H7 (cell line): ENCODE measurements around the gene KCTD17. TPM values are rescaled to one million over a fixed set of nuclear protein-coding genes. Genes with fewer than 3 reads are reported as not detected.
A peak's percentile ranks its signal among the peaks of the same experiment; 100 is the strongest.

Source experiments
- DNase-seq: peaks from one replicate; pipeline ENCODE4 v3.0.0; 2012
- H3K27me3 ChIP-seq: 2 replicates; pipeline ENCODE4 v1.6.0; 2011; ENCODE audit warnings: mild to moderate bottlenecking, low read length; ENCODE audit not compliant: control insufficient read depth, insufficient read depth
- H3K36me3 ChIP-seq: replicated peaks from 2 replicates; pipeline ENCODE4 v1.5.1; 2011; ENCODE audit warnings: low read length; ENCODE audit not compliant: control insufficient read depth, insufficient read depth
- H3K4me3 ChIP-seq: 2 replicates; pipeline ENCODE4 v1.5.1; 2011; ENCODE audit warnings: low read depth, mild to moderate bottlenecking, control low read depth, low read length, moderate library complexity; ENCODE audit not compliant: insufficient read depth
- total RNA-seq: library from RNA; depleted of rRNA; stranded (reverse); fragments of >200 nt; shearing (Covaris generic); gene quantifications from 2 replicates; pipeline ENCODE4 v1.2.3, GENCODE V29; 2014

The KCTD17 gene
- total RNA-seq, 1 experiment from 2014 or later: 31.1 TPM

- no peak for DNase-seq
- Histone ChIP-seq H3K4me3 (no peak overlapping the region), H3K27me3 (peaks cover 2% of the 10 kb centered on the region), H3K36me3 (no peaks in the 10 kb centered on the region)
Observed at GRCh38 chr22:37082251-37082873, 30.8 kb downstream of the KCTD17 start.

DNA sequence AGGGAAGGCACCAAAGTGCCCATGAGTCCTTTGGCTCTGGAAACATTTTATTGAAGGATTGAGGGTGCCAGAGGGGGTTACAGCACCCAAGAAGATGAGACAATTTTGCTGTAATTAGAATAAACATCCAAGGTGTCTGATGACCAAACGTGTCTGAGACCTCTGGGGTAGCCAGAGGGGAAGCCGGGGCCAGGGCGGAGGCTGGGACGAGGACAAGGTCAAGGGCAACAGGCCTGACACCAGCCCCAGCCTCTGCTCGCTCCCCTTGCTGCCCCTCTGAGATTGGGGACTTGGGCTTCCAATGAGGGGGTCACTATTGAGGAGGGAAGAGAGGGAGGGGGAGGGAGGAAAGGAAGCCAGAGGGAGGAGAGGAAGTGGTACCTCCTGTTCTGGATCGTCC lies 32.4 kb downstream of the KCTD17 start:
- H3K36me3 ChIP-seq: no peaks in the 10 kb centered on the region
- peaks cover 2% of the 10 kb centered on the region; the same call in 1 of the 2 replicates for H3K27me3 ChIP-seq
- no peak for DNase-seq
- H3K4me3 ChIP-seq: no peak overlapping the region

GRCh38 chr22:37084385-37084784 lies 32.8 kb downstream of the KCTD17 start:
- DNase-seq: no peak
- no peaks in the 10 kb centered on the region for H3K36me3 ChIP-seq
- H3K27me3 ChIP-seq: no peaks in the 10 kb centered on the region; the same call in 1 of the 2 replicates
- H3K4me3 ChIP-seq: no peak overlapping the region

DNA sequence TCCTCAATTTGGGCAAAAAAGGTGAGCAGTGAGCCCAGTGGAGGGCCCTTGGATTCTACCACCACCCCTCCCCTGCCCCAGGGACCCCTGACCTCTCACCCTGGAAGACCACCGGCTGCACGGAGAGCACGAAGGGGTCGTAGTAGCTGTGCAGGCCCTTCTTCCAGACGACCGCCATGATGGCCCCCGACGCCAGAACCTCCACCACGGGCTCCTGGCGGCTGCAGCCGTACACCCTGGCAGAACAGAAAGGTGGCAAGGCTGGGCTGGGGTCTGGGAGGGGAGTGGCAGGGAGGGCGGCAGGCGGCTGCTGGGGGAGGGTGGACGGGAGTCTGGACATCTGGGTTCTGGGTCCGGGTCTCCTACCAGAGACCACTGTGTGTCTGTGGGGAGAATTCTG lies 34.6 kb downstream of the KCTD17 start:
- no peak overlapping the region for H3K4me3 ChIP-seq
- DNase-seq: no peak
- H3K36me3 ChIP-seq: no peaks in the 10 kb centered on the region
- H3K27me3 ChIP-seq: no peaks in the 10 kb centered on the region; the same call in 1 of the 2 replicates

- DNase-seq: no peak
- no peaks in the 10 kb centered on the region; the same call in 1 of the 2 replicates for H3K27me3 ChIP-seq
- H3K36me3 ChIP-seq: no peaks in the 10 kb centered on the region
- H3K4me3 ChIP-seq: no peak overlapping the region
Observed at GRCh38 chr22:37088108-37088605, 36.6 kb downstream of the KCTD17 start.

DNA sequence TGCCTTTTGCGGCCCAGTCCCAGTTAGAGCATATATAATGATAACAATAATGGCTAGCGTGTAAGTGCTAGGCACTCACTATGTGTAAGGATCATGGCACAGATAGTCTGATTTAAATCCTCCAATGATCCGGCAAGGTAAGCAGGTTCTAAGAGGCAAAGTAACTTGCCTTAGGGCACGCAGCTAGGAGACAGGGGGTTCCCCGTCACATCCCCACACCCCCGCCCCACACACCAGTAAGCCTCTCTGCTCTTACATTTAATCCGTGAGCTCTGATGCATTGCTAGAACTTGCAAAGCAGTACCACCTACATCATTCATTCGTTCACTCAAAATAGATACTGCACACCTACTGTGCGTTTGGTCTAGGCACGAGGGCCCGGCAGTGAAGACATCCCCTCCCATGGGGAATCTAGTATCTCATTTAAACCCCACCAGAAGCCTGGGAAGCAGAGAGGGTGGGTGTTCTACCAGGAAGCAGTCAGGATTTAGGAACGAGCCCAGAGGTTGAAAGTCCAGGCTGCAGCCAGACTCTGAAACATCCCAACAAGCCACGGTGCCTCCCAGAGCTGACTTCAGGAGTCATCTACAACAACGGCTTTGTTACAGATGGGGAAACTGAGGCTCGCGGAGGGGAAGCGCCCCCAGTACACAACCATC lies 37.3 kb downstream of the KCTD17 start:
- Histone ChIP-seq H3K4me3 (no peak overlapping the region), H3K27me3 (no peaks in the 10 kb centered on the region; the same call in 1 of the 2 replicates), H3K36me3 (no peaks in the 10 kb centered on the region)
- no peak for DNase-seq

- no peaks in the 10 kb centered on the region for H3K36me3 ChIP-seq
- no peak overlapping the region for H3K4me3 ChIP-seq
- no peaks in the 10 kb centered on the region; the same call in 1 of the 2 replicates for H3K27me3 ChIP-seq
- no peak for DNase-seq
Observed at GRCh38 chr22:37089434-37089833, 37.9 kb downstream of the KCTD17 start.

GRCh38 chr22:37090920-37091695 lies 39.6 kb downstream of the KCTD17 start:
- no peak overlapping the region for H3K4me3 ChIP-seq
- H3K36me3 ChIP-seq: no peaks in the 10 kb centered on the region
- DNase-seq: no peak
- no peaks in the 10 kb centered on the region for H3K27me3 ChIP-seq

- H3K27me3 ChIP-seq: peaks cover under 1% of the 10 kb centered on the region; the same call in 1 of the 2 replicates
- no peaks in the 10 kb centered on the region for H3K36me3 ChIP-seq
- no peak for DNase-seq
- H3K4me3 ChIP-seq: no peak overlapping the region
Observed at GRCh38 chr22:37091994-37092393, 40.5 kb downstream of the KCTD17 start.

DNA sequence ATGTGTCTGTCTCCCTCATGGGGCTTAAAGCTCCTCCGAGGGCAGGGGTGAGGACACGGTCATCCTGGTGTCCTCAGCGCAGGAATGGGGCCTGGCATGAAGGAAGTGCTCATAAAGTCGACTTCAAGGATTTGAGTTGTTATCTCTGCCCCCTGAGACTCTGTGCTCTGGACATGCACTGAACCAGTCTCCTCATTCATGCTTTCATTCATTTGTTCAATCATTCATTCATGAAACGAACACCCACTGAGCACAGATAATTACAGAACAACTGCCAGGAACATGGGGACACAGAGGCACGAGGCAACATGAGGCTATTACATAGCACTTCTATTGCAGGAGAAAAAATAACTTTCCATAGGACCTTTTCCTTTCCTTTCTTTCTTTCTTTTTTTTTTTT lies 41.5 kb downstream of the KCTD17 start:
- Histone ChIP-seq H3K27me3 (peaks cover 4% of the 10 kb centered on the region; the same call in 1 of the 2 replicates), H3K36me3 (no peaks in the 10 kb centered on the region), H3K4me3 (no peak overlapping the region)
- no peak for DNase-seq

- Histone ChIP-seq H3K27me3 (peaks cover 4% of the 10 kb centered on the region; the same call in 1 of the 2 replicates), H3K4me3 (no peak overlapping the region), H3K36me3 (no peaks in the 10 kb centered on the region)
- no peak for DNase-seq
Observed at GRCh38 chr22:37094239-37094638, 42.7 kb downstream of the KCTD17 start.

DNA sequence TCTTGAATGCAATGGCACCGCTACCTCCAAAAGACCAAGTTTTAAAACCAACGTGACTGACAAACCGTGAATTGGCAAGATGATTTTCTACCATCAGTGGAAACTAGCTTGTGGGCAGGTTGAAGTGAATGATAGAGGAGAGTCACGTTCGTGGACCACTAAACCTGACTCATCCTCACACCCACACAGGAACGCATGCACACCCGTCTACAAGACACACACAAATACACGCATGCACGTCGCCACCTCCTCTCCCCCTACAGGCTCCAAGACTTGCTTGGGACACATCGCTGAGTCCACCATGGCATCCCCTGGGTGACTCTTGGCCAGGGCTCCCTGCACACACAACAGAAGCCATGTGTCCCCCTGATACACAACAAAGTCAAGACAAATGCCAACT lies 43.6 kb downstream of the KCTD17 start:
- DNase-seq: no peak
- Histone ChIP-seq H3K4me3 (no peak overlapping the region), H3K27me3 (peaks cover 4% of the 10 kb centered on the region; the same call in 1 of the 2 replicates), H3K36me3 (no peaks in the 10 kb centered on the region)

DNA sequence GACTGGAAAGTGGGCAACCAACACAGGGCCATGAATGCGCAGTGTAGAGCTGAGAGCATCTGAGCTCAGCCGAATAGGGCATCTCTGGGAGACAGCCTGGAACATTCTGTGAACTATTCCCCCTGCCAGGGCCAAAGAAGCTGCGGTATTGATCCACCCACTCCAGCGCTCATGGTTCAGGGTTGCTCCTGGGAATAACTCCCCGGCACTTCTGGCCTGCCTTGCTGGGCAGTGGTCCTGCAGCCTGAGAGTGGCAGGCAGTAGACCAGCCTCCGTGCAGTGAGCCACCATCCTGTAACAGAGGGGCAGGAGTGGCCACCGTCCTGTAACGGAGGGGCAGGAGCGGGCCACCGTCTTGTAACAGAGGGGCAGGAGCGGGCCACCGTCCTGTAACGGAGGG lies 45.8 kb downstream of the KCTD17 start:
- H3K27me3 ChIP-seq: peaks cover 4% of the 10 kb centered on the region; the same call in 1 of the 2 replicates
- no peak for DNase-seq
- no peaks in the 10 kb centered on the region for H3K36me3 ChIP-seq
- H3K4me3 ChIP-seq: no peak overlapping the region

DNA sequence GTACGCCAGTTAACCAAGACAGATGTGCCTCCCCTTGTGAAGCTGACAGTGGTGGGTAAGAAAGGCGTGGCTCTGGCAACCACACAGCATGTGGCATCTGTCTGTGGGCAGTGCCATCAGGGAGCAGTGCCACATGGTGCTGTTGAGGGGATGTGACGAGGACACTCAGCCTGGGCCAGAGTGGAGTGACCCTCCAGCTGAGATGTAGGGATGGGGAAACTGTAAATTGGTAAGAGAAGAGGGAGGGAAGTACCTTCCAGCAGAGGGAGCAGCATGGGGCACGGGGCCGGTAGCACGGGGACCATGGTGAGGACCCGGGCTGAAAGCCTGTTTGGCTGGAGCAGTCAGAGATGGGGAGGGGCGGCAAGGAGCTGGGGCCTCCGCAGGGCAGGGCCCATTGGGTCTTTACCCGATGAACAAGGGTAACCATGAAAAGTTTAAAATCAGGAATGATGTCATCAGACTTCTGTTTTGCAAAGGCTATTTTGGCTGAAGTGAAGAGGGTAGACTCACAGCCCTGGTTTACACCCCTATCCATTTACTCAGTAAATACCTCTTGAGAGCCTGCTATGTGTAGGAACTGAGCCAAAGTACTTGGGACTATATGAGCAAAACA lies 47.5 kb downstream of the KCTD17 start:
- H3K4me3 ChIP-seq: no peak overlapping the region
- H3K27me3 ChIP-seq: peaks cover 4% of the 10 kb centered on the region; the same call in 1 of the 2 replicates
- no peaks in the 10 kb centered on the region for H3K36me3 ChIP-seq
- DNase-seq: peak; percentile 88
